Measurements from ENCODE around the gene DLGAP4. TPM values are rescaled to one million over a fixed set of nuclear protein-coding genes. Genes with fewer than 3 reads are reported as not detected.

Gene DLGAP4
- total and polyA plus RNA-seq, 10 of the 15 experiments (the other 5 are each of a cell fraction or from before 2014, with no cell fraction given): 0.42 to 43.3 (median 19.0) TPM

GRCh38 chr20:36362261-36362660 lies 56.1 kb downstream of the DLGAP4 start:
- in situ Hi-C loops (cut with MboI): no loop called here
- Histone ChIP-seq H3K4me2 (ENCODE audit: control insufficient read depth, insufficient read depth) (no peak overlapping the region), H3K4me1 (ENCODE audit: control insufficient read depth, insufficient read depth, low read length) (no peaks in the 10 kb centered on the region), H3K79me2 (ENCODE audit: control insufficient read depth, insufficient read depth, low read length) (no peaks in the 10 kb centered on the region), H3K4me3 (no peak overlapping the region), H4K20me1 (ENCODE audit: control insufficient read depth, insufficient read depth) (no peaks in the 10 kb centered on the region), H3K27me3 (replicated peaks in 1 of 2; ENCODE audit: control insufficient read depth in 2 of 2, insufficient read depth in 2 of 2, low read length in 1 of 2) (peaks cover 2 to 11% of the 10 kb centered on the region in 2 experiments; a peak in 3 of 4 replicates), H3K36me3 (ENCODE audit: control insufficient read depth in 2 of 2, insufficient read depth in 2 of 2, low read length in 1 of 2) (no peaks in the 10 kb centered on the region), H3K9me3 (replicated peaks; ENCODE audit: control insufficient read depth, insufficient read depth, low read length) (no peaks in the 10 kb centered on the region), H2AFZ (ENCODE audit: control insufficient read depth, low read depth, low read length) (no peak overlapping the region), H3K9ac (ENCODE audit: control insufficient read depth, insufficient read depth, low read length) (no peak overlapping the region), H3K27ac (ENCODE audit: control insufficient read depth, insufficient read depth) (no peak overlapping the region)
- FAIRE-seq (no peak), DNase-seq (ENCODE audit: low read depth, low spot score) (no peak), ATAC-seq (no peak)
- ChIA-PET CTCF (no interaction called here), RAD21 (ENCODE audit: unreplicated experiment) (no interaction called here), SMC1A (ENCODE audit: uncharacterized antibody, unreplicated experiment) (no interaction called here), POLR2A (no interaction called here)
- intact Hi-C loops (cut with micrococcal nuclease; ENCODE audit: unreplicated experiment): no loop called here
- WGBS (ENCODE audit: insufficient coverage, insufficient replicate concordance, low lambda C conversion rate, missing lambda C conversion rate): 11% methylated on average over 3 of the region's 3 CpGs
- TF ChIP-seq TCF12 (IDR thresholded peaks at IDR 0.05; ENCODE audit: low read depth, low read length) (no peak), POU2F2 (IDR thresholded peaks at IDR 0.05; ENCODE audit: borderline replicate concordance, low read depth, low read length) (no peak), ZZZ3 (IDR thresholded peaks at IDR 0.05; ENCODE audit: control insufficient read depth, insufficient read length, low read depth) (no peak), RBBP5 (conservative IDR thresholded peaks at IDR 0.05) (no peak), SMC3 (IDR thresholded peaks at IDR 0.05; ENCODE audit: borderline replicate concordance, low read length) (no peak), SREBF1 (IDR thresholded peaks at IDR 0.05; ENCODE audit: low read length) (no peak), HDGF (IDR thresholded peaks at IDR 0.05) (no peak), JUND (IDR thresholded peaks at IDR 0.05; ENCODE audit: low read depth, low read length) (no peak), ZSCAN29 (IDR thresholded peaks at IDR 0.05) (no peak), BHLHE40 (IDR thresholded peaks at IDR 0.05; ENCODE audit: borderline replicate concordance in 1 of 2, low read depth in 2 of 2, low read length in 1 of 2) (no peak), ZBTB11 (CRISPR knock-in tag; IDR thresholded peaks at IDR 0.05) (no peak), CHD4 (IDR thresholded peaks at IDR 0.05) (no peak), RB1 (IDR thresholded peaks at IDR 0.05; ENCODE audit: borderline replicate concordance) (no peak), BMI1 (IDR thresholded peaks at IDR 0.05; ENCODE audit: borderline replicate concordance) (no peak), MEF2A (IDR thresholded peaks at IDR 0.05; ENCODE audit: insufficient read depth, low read depth, low read length) (no peak), BCL11A (IDR thresholded peaks at IDR 0.05; ENCODE audit: low read depth, low read length) (no peak), GABPA (IDR thresholded peaks at IDR 0.05; ENCODE audit: low read depth) (no peak), CHD2 (IDR thresholded peaks at IDR 0.05; ENCODE audit: borderline replicate concordance, low read depth, low read length) (no peak), HDAC2 (IDR thresholded peaks at IDR 0.05) (no peak)
- no TSS peak for BruUV-seq (replicated peaks)

Data from GM12878 (cell line).